ENCODE data around the gene MTX1.

DNA sequence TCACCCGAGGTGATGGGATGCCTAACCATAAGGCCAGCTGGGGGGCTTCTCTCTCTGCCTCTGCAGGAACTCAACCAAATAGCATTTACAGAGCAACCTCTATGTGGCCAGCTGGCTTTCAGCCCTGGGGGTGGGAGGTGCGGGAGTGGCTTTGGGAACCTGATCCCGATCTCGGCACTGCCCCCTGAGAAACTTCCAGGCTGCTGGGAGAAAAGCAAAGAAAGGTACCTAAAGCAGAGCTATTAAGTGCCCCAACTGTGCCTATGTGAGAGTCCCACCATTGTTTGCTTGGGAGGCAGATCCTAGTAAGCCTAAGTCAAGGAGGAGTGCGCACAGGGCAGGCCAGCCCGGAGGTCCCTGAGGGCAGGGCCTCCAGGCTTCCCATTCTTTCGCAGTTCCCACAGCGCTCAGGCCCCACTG is 42.4 kb upstream of the MTX1 start:
- TF ChIP-seq CTCF (IDR thresholded peaks at IDR 0.05) (no peak), EP300 (IDR thresholded peaks at IDR 0.05) (no peak), POLR2AphosphoS5 (IDR thresholded peaks at IDR 0.05) (no peak), POLR2A (IDR thresholded peaks at IDR 0.05; ENCODE audit: low read depth) (no peak)

Data from esophagus muscularis mucosa (tissue), 4 donors.